Femur (tissue), 1 donor: ENCODE measurements around the gene ATG10.
"Not testable (repeated sequence)": the region's sequence is repeated elsewhere in the genome, so short reads cannot be mapped to it uniquely, and the experiment has no call there.

Source experiments
- DNase-seq: peaks from one replicate; pipeline ENCODE4 v3.0.0-alpha.2; 2017

ATG10 gene

GRCh38 chr5:82139837-82140236, 168.0 kb downstream of the ATG10 start:
- not testable (repeated sequence) for DNase-seq

- DNase-seq = no peak
Observed at GRCh38 chr5:82142217-82142841, 170.5 kb downstream of the ATG10 start.

- no peak for DNase-seq
Observed at GRCh38 chr5:82142928-82143577, 171.2 kb downstream of the ATG10 start.

- DNase-seq = no peak
Observed at GRCh38 chr5:82147860-82148573, 176.2 kb downstream of the ATG10 start.

- no peak for DNase-seq
Observed at GRCh38 chr5:82149434-82149833, 177.6 kb downstream of the ATG10 start.

GRCh38 chr5:82150559-82150958, 178.7 kb downstream of the ATG10 start:
- no peak for DNase-seq

- DNase-seq = no peak
Observed at GRCh38 chr5:82151204-82151603, 179.4 kb downstream of the ATG10 start.

- no peak for DNase-seq
Observed at GRCh38 chr5:82151662-82152061, 179.8 kb downstream of the ATG10 start.

- no peak for DNase-seq
Observed at GRCh38 chr5:82152978-82153481, 181.2 kb downstream of the ATG10 start.

GRCh38 chr5:82154776-82155175, 183.0 kb downstream of the ATG10 start:
- no peak for DNase-seq

- DNase-seq = no peak
Observed at GRCh38 chr5:82155305-82155704, 183.5 kb downstream of the ATG10 start.

GRCh38 chr5:82156874-82157273, 185.1 kb downstream of the ATG10 start:
- no peak for DNase-seq

GRCh38 chr5:82158755-82159413, 187.1 kb downstream of the ATG10 start:
- no peak for DNase-seq

GRCh38 chr5:82160948-82161347, 189.1 kb downstream of the ATG10 start:
- no peak for DNase-seq

- no peak for DNase-seq
Observed at GRCh38 chr5:82162573-82162972, 190.8 kb downstream of the ATG10 start.

GRCh38 chr5:82163452-82164175, 191.8 kb downstream of the ATG10 start:
- DNase-seq = no peak

- peak; percentile 25 for DNase-seq
Observed at GRCh38 chr5:82164176-82164976, 192.6 kb downstream of the ATG10 start.

GRCh38 chr5:82164977-82165713, 193.3 kb downstream of the ATG10 start:
- peak; percentile 35 for DNase-seq

GRCh38 chr5:82165740-82166530, 194.1 kb downstream of the ATG10 start:
- peak; percentile 87 for DNase-seq

- DNase-seq = no peak
Observed at GRCh38 chr5:82167372-82167935, 195.6 kb downstream of the ATG10 start.
